Effector CD8-positive, alpha-beta T cell (primary cell): ENCODE measurements around the gene SMYD1.
A peak's percentile ranks its signal among the peaks of the same experiment; 100 is the strongest.

Source experiments
- DNase-seq: peaks from one replicate; lab custom pipeline; 2025; lab: John Stamatoyannopoulos, UW

Gene SMYD1

GRCh38 chr2:88141952-88142351 lies 74.3 kb downstream of the SMYD1 start:
- DNase-seq = no peak

- DNase-seq = no peak
These were observed 76.6 kb downstream of the SMYD1 start for GRCh38 chr2:88144271-88144670.

GRCh38 chr2:88144914-88145497 lies 77.4 kb downstream of the SMYD1 start:
- no peak for DNase-seq

GRCh38 chr2:88146590-88146989 lies 79.0 kb downstream of the SMYD1 start:
- DNase-seq = no peak

GRCh38 chr2:88147145-88147544 lies 79.5 kb downstream of the SMYD1 start:
- no peak for DNase-seq

GRCh38 chr2:88148929-88149438 lies 81.4 kb downstream of the SMYD1 start:
- no peak for DNase-seq

- no peak for DNase-seq
These were observed 91.9 kb downstream of the SMYD1 start for GRCh38 chr2:88159481-88159880.

- peak; percentile 35 for DNase-seq
These were observed 92.4 kb downstream of the SMYD1 start for GRCh38 chr2:88159955-88160415.

- no peak for DNase-seq
These were observed 92.9 kb downstream of the SMYD1 start for GRCh38 chr2:88160517-88160916.

GRCh38 chr2:88161446-88162244 lies 94.0 kb downstream of the SMYD1 start:
- no peak for DNase-seq
